OCI-LY3 (cell line): Measurements from ENCODE around the gene CYP24A1.

Source experiments
- H2AFZ ChIP-seq: fragments of 200-600, 300-600 bp; shearing (Covaris generic); 2 replicates; pipeline ENCODE4 v1.6.0; 2014; ENCODE audit warnings: antibody characterized with exemption, low read depth, low read length
- H3K27ac ChIP-seq: fragments of 200-600, 300-600 bp; sonication (generic); 2 replicates; pipeline ENCODE4 v1.5.1; 2014; ENCODE audit warnings: mild to moderate bottlenecking, low read length, moderate library complexity, mixed read lengths
- H3K27me3 ChIP-seq: fragments of 200-600, 300-600 bp; sonication (generic); 2 replicates; pipeline ENCODE4 v1.6.1; 2014; ENCODE audit warnings: low read depth, low read length, mixed read lengths
- H3K36me3 ChIP-seq: fragments of 200-600, 300-600 bp; sonication (generic); replicated peaks from 2 replicates; pipeline ENCODE3; 2014; ENCODE audit warnings: low read depth, low read length, mixed read lengths
- H3K4me1 ChIP-seq: fragments of 300-600, 200-600 bp; sonication (generic); 2 replicates; pipeline ENCODE4 v1.6.1; 2014; ENCODE audit warnings: low read length, mixed read lengths
- H3K4me2 ChIP-seq: fragments of 200-600, 300-600 bp; sonication (generic); 2 replicates; pipeline ENCODE4 v1.6.1; 2014; ENCODE audit warnings: low read length, mixed read lengths
- H3K4me3 ChIP-seq: fragments of 300-600, 200-600 bp; sonication (generic); 2 replicates; pipeline ENCODE4 v1.5.1; 2014; ENCODE audit warnings: antibody characterized with exemption, mild to moderate bottlenecking, low read length, moderate library complexity
- H3K79me2 ChIP-seq: fragments of 300-600, 200-600 bp; shearing (Covaris generic); 2 replicates; pipeline ENCODE4 v1.6.1; 2014; ENCODE audit warnings: mild to moderate bottlenecking, low read length, mixed read lengths
- H3K9ac ChIP-seq: fragments of 300-600, 200-600 bp; shearing (Covaris generic); 2 replicates; pipeline ENCODE4 v1.6.0; 2014; ENCODE audit warnings: mild to moderate bottlenecking, low read length, moderate library complexity
- H3K9me3 ChIP-seq: fragments of 200-600, 300-600 bp; shearing (Covaris generic); 2 replicates; pipeline ENCODE4 v1.6.1; 2014; ENCODE audit warnings: low read length, mixed read lengths; ENCODE audit not compliant: insufficient read depth
- H4K20me1 ChIP-seq: fragments of 200-600, 300-600 bp; sonication (generic); 2 replicates; pipeline ENCODE4 v1.6.1; 2016; ENCODE audit warnings: low read length, mixed read lengths; ENCODE audit not compliant: insufficient read depth
- EZH2phosphoT487 ChIP-seq: fragments of 200-600 bp; shearing (Covaris generic); IDR thresholded peaks from 2 replicates; pipeline ENCODE4 v1.6.1; 2018; ENCODE audit warnings: antibody characterized with exemption, mixed run types, low read depth
- TF ChIP-seq, protein P1 (sequence below): fragments of 200-600, 300-600 bp; sonication (generic); IDR thresholded peaks from 2 replicates; pipeline ENCODE4 v1.5.1; 2014; ENCODE audit warnings: antibody characterized with exemption, low read length, low read depth

Gene CYP24A1

DNA sequence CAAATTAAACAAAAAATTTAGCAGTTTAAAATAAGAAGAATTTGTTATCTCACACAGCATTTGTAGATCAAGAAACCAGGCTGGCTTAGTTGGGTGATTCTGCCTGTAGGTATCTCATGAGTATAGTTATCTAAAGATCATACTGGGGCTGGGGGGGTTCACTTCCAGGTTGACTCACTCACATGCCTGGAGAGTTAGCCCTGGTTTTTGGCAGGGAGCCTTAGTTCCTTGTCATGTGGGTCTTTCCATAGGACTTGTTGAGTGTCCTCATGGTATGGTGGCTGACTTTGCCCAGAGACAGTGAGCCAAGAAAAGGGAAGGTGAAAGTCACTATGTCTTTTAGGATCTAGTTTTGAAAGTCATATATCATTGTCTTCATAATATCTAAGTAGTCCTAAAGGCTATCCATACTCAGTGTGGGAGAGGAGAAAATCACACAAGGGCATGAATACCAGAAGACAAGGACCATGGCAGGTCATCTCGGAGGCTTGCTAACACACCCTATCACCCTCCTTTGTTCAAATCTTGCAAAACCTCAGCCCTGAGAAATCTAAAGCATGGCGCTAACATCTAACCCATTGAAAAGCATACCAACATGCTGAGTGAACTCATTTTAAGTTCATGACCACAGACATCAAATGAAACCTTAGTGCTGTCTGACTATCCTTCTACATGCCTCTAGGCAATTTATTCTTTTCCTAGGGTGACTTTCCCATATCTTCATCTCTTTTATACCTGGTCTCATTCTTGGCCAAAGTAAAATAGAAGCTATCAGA is 39.2 kb downstream of the CYP24A1 start:
- H3K4me2 ChIP-seq, result no peak overlapping the region
- H3K4me3 ChIP-seq, result no peak overlapping the region
- H2AFZ ChIP-seq, result no peak overlapping the region
- TF ChIP-seq, protein P1, sequence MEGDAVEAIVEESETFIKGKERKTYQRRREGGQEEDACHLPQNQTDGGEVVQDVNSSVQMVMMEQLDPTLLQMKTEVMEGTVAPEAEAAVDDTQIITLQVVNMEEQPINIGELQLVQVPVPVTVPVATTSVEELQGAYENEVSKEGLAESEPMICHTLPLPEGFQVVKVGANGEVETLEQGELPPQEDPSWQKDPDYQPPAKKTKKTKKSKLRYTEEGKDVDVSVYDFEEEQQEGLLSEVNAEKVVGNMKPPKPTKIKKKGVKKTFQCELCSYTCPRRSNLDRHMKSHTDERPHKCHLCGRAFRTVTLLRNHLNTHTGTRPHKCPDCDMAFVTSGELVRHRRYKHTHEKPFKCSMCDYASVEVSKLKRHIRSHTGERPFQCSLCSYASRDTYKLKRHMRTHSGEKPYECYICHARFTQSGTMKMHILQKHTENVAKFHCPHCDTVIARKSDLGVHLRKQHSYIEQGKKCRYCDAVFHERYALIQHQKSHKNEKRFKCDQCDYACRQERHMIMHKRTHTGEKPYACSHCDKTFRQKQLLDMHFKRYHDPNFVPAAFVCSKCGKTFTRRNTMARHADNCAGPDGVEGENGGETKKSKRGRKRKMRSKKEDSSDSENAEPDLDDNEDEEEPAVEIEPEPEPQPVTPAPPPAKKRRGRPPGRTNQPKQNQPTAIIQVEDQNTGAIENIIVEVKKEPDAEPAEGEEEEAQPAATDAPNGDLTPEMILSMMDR, result no peak
- TF ChIP-seq EZH2phosphoT487, result no peak
- no peaks in the 10 kb centered on the region for H3K79me2 ChIP-seq
- no peaks in the 10 kb centered on the region for H3K36me3 ChIP-seq
- H3K9ac ChIP-seq, result no peak overlapping the region
- no peak overlapping the region for H3K27ac ChIP-seq
- 0 out of 2 replicates have a peak, but pooled peaks cover 1% of the 10 kb centered on the region for H3K9me3 ChIP-seq
- peaks cover 9% of the 10 kb centered on the region for H3K4me1 ChIP-seq
- no peaks in the 10 kb centered on the region for H4K20me1 ChIP-seq
- H3K27me3 ChIP-seq, result peaks cover 27% of the 10 kb centered on the region; the same call in 1 of the 2 replicates

DNA sequence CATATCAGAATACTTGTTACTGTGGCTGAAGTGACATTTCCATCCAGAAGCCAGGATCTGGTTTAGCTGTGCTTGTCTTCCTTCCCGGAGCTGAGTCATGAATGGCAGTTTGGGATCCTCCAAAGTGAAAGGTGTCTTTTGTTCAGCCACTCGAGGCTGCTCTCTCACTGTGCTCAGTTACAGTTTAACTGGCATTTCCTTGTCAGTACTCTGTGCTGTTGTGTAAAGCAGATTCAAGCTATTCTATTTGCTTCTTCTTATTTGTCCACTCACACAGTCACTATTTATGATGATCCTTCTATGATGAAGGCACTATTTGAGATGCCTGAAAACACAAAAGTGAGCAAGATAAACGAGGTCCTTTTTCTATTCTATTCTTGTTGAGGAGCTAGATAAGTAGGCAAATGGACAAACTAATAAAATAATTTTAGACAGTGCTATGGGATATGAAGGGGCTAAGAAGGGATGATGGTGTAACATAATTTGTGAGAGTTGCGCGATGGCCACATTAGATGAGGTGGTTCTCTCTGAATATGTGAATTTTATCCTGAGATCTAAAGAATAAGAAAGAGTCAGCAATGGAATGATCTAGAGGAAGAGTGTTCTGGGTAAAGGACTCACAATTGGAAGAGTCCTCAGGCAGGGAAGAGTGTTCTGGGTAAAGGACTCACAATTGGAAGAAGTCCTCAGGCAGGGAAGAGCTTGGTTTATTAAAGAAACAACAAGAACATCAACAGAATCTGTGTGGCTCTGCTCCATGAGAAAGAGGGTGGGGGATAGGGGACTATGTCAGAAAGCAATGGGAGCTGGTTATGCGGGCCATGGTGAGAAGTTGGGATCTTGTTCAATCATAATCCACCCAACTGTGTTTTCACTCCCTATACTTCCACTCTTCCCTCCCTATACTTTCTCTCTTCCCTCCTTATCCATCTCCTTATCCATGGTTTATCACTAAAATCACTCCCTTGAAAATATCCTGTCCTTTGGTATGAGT is 40.1 kb downstream of the CYP24A1 start:
- H3K27ac ChIP-seq, result no peak overlapping the region
- H3K4me1 ChIP-seq, result peaks cover 9% of the 10 kb centered on the region
- no peak overlapping the region for H3K4me3 ChIP-seq
- H3K79me2 ChIP-seq, result no peaks in the 10 kb centered on the region
- H3K9me3 ChIP-seq, result 0 out of 2 replicates have a peak, but pooled peaks cover 6% of the 10 kb centered on the region
- H3K9ac ChIP-seq, result no peak overlapping the region
- no peak overlapping the region for H2AFZ ChIP-seq
- TF ChIP-seq EZH2phosphoT487, result no peak
- TF ChIP-seq, protein P1, result no peak
- peaks cover 27% of the 10 kb centered on the region; the same call in 1 of the 2 replicates for H3K27me3 ChIP-seq
- H3K4me2 ChIP-seq, result no peak overlapping the region
- no peaks in the 10 kb centered on the region for H3K36me3 ChIP-seq
- no peaks in the 10 kb centered on the region for H4K20me1 ChIP-seq

GRCh38 chr20:54132612-54133433 is 41.0 kb downstream of the CYP24A1 start:
- Histone ChIP-seq H2AFZ (no peak overlapping the region), H3K27me3 (peaks cover 27% of the 10 kb centered on the region; the same call in 1 of the 2 replicates), H3K9me3 (0 out of 2 replicates have a peak, but pooled peaks cover 6% of the 10 kb centered on the region), H3K79me2 (no peaks in the 10 kb centered on the region), H3K36me3 (no peaks in the 10 kb centered on the region), H3K9ac (no peak overlapping the region), H3K4me1 (peaks cover 9% of the 10 kb centered on the region), H3K27ac (no peak overlapping the region), H4K20me1 (no peaks in the 10 kb centered on the region), H3K4me2 (no peak overlapping the region), H3K4me3 (no peak overlapping the region)
- no peak for TF ChIP-seq EZH2phosphoT487
- TF ChIP-seq, protein P1, result no peak
